CD4-positive, alpha-beta T cell treated with Interleukin-12 subunit alpha and Interleukin-12 subunit beta, for 1 hour (primary cell): Measurements from ENCODE around the gene SEMA5A.

Source experiments
- DNase-seq: peaks from one replicate; pipeline ENCODE4 v3.0.0-alpha.2; 2020

Gene SEMA5A

GRCh38 chr5:9318031-9318430, 227.8 kb downstream of the SEMA5A start:
- no peak for DNase-seq

- no peak for DNase-seq
Measured at GRCh38 chr5:9316733-9317132, 229.1 kb downstream of the SEMA5A start.

GRCh38 chr5:9316041-9316440, 229.8 kb downstream of the SEMA5A start:
- no peak for DNase-seq

GRCh38 chr5:9314558-9314957, 231.3 kb downstream of the SEMA5A start:
- no peak for DNase-seq

GRCh38 chr5:9313751-9314150, 232.1 kb downstream of the SEMA5A start:
- DNase-seq = no peak

- no peak for DNase-seq
Measured at GRCh38 chr5:9307150-9307549, 238.7 kb downstream of the SEMA5A start.

GRCh38 chr5:9302218-9302617, 243.7 kb downstream of the SEMA5A start:
- no peak for DNase-seq

GRCh38 chr5:9301200-9301599, 244.7 kb downstream of the SEMA5A start:
- no peak for DNase-seq

GRCh38 chr5:9297134-9297533, 248.7 kb downstream of the SEMA5A start:
- no peak for DNase-seq

GRCh38 chr5:9295466-9295801, 250.4 kb downstream of the SEMA5A start:
- no peak for DNase-seq

GRCh38 chr5:9294793-9295465, 250.9 kb downstream of the SEMA5A start:
- no peak for DNase-seq

- no peak for DNase-seq
Measured at GRCh38 chr5:9288234-9288633, 257.6 kb downstream of the SEMA5A start.

- DNase-seq = no peak
Measured at GRCh38 chr5:9284781-9285307, 261.0 kb downstream of the SEMA5A start.

- DNase-seq = no peak
Measured at GRCh38 chr5:9284272-9284671, 261.6 kb downstream of the SEMA5A start.

- no peak for DNase-seq
Measured at GRCh38 chr5:9283473-9283872, 262.4 kb downstream of the SEMA5A start.

- DNase-seq = no peak
Measured at GRCh38 chr5:9283021-9283420, 262.9 kb downstream of the SEMA5A start.

GRCh38 chr5:9282211-9282610, 263.7 kb downstream of the SEMA5A start:
- no peak for DNase-seq

- no peak for DNase-seq
Measured at GRCh38 chr5:9279774-9280173, 266.1 kb downstream of the SEMA5A start.

GRCh38 chr5:9278921-9279603, 266.8 kb downstream of the SEMA5A start:
- DNase-seq = no peak

- no peak for DNase-seq
Measured at GRCh38 chr5:9269014-9269413, 276.9 kb downstream of the SEMA5A start.

GRCh38 chr5:9268226-9268625, 277.6 kb downstream of the SEMA5A start:
- DNase-seq = no peak

GRCh38 chr5:9265441-9266287, 280.2 kb downstream of the SEMA5A start:
- no peak for DNase-seq

GRCh38 chr5:9264301-9264700, 281.6 kb downstream of the SEMA5A start:
- no peak for DNase-seq

GRCh38 chr5:9263656-9264055, 282.2 kb downstream of the SEMA5A start:
- no peak for DNase-seq
